GM18909 (cell line): ENCODE results near the gene ZNF442.
A peak's percentile ranks its signal among the peaks of the same experiment; 100 is the strongest.
"Not testable (repeated sequence)": the region's sequence is repeated elsewhere in the genome, so short reads cannot be mapped to it uniquely, and the experiment has no call there.

Source experiments
- ATAC-seq: cut with Tn5 transposase; IDR thresholded peaks from one replicate; pipeline ENCODE4 v1.9.1; 2021; ENCODE audit warnings: mild to moderate bottlenecking; ENCODE audit not compliant: unreplicated experiment, poor library complexity

ZNF442 gene

GRCh38 chr19:12365236-12366162 is at the start of gene ZNF442:
Gene ZNF442, minus strand, starts transcription at chr19:12365683. Its CDS starts 2,052 bp downstream, at chr19:12363631.
- ATAC-seq = peak; percentile 93

DNA sequence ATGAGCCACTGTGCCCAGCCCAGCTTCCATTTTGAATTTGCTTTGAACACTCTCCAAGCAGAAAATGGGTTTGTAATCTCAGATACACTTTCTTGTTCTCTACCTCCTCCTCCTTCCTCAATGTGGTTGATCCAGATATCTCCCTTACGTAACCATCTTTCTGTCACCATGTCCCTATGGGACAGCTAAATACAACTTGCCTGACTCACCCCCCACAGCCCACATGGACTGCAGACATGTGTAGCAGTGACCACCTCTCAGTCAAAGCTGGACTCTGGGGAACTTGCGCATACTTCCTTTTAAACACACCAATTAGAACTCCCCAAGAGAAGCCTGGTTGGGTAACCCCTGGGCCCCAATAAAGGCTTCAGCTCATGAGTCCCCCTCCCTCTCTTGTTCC is 46.4 kb upstream of the ZNF442 start:
- no peak for ATAC-seq

GRCh38 chr19:12400633-12401502 is 35.4 kb upstream of the ZNF442 start, which contains the start of gene ZNF799:
Gene ZNF799, minus strand, starts transcription at chr19:12401271. Its CDS starts 201 bp downstream, at chr19:12401070.
- peak; percentile 85 for ATAC-seq

DNA sequence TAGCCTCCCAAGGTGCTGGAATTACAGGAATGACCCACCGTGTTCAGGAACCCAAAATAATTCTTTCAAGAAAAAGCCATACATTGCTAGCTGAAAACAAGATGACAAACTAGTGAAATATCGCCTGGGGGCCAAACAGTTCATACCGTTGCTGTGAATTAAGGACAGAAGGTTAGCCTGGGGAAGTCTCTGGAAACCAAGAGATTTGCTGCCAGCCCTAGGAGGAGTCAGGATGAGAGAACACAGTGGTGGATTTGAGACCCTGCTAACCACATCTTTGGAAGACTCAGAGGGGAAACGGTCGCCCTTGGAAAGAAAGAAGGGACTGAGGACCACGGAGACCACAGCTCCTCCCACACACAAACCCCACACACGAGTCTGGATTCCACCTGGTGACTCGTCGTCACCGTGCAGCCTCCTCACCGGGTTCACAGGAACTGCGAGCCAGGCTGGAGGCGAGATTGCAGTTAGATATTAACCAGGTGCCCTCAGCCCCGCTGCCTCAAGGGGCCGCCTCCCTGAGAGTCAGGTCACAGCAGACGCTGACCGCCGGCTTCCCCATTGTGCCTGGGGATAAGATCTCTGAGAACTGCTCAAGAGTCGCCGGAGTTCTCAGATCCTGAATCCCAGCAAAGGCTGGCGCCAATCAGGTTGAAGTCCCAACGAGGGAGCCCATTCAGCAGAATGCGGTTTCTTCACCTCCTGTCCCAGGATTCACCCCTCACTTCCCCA is 34.6 kb upstream of the ZNF442 start:
- ATAC-seq = peak; percentile 46

GRCh38 chr19:12391148-12391547 is 25.7 kb upstream of the ZNF442 start:
- not testable (repeated sequence) for ATAC-seq

- ATAC-seq = not testable (repeated sequence)
Observed at GRCh38 chr19:12386365-12386764, 20.9 kb upstream of the ZNF442 start.

DNA sequence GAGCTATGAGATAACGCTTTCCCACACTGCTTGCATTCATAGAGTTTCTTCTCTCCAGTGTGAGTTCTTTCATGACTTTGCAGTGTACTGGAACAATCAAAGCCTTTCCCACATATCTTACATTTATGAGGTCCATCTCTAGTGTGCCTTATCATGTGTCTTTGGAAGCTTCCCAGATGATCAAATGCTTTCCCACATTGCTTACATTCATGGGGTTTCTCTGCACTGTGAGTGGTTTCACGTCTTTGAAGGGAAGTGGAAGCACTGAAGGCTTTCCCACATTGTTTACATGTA is 14.9 kb upstream of the ZNF442 start:
- ATAC-seq = no peak

GRCh38 chr19:12379732-12380443 is 14.4 kb upstream of the ZNF442 start:
- no peak for ATAC-seq

DNA sequence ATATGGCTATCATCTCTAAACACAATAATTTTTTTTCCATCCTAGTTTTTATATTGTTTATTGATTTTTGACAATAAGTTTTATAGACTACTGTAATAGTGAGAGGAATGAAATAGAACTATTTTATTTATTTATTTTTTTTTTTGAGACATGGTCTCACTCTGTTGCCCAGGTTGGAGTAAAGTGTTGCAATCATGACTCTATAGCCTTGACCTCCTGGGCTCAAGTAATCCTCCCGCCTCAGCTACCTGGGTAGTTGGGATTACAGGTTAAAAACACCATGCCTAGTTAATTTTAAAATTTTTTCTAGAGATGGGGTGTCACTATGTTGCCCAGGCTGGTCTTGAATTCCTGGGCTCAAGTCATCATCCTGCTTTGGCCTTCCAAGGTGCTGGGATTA is 8.5 kb upstream of the ZNF442 start:
- no peak for ATAC-seq

DNA sequence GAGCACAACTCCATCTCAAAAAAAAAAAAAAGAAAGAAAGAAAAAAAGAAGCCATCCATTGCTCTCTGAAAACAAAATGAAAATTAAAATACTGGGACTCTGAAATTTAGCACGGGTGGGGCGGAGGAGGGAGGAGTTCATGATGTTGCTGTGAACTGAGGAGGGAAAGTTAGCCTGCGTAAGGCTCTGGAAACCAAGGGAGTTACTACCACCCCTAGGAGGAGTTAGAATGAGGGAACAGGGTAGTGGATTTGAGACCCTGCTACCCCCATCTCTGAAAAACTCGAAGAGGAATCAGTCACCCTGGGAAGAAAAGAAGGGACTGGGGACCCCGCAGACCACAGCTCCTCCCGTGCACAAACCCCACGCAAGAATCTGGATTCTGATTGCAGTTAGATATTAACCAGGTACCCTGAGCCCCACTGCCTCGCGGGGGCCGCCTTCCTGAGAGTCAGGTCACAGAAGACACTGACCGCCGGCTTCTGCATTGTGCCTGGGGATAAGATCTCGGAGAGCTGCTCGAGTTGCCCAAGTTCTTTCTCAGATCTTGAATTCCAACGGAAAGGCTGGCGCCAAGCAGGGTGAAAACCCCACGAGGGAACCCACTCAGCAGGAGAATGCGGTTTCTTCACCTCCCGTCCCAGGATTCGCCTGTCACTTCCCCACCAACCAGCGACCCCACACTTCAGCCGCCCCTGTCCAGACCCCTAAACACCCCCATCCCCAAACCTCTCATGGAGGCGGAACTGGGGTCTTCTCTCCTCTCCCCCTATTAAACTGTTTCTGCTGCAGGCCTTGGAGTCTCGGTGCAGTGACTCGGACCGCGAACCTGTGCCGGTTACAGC is 870 bp downstream of the ZNF442 start:
- no peak for ATAC-seq

DNA sequence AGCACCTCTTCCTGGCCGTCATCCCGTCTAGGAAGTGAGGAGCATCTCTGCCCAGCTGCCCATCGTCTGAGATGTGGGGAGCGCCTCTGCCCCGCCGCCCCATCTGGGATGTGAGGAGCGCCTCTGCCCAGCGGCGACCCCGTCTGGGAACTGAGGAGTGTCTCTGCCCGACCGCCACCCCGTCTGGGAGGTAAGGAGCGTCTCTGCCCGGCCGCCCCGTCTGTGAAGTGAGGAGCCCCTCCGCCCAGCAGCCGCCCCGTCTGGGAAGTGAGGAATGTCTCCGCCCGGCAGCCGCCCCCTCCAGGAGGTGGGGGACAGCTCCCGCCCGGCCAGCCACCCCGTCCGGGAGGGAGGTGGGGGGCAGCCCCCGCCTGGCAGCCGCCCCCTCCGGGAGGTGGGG is 3.2 kb downstream of the ZNF442 start:
- not testable (repeated sequence) for ATAC-seq

GRCh38 chr19:12353375-12353774 is 12.1 kb downstream of the ZNF442 start:
- no peak for ATAC-seq

DNA sequence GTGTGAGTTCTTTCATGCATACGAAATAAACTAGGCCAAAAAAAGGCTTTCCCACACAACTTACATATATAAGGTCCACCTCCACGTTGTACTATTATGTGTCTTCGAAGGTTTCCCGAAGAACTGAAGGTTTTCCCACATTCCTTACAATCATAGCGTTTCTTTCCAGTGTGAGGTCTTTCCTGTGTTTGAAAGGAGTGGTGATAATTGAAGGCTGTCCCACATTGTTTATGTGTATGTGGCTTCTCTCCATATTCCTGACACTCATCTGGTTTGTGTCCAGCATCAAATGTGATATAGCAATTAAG is 14.6 kb downstream of the ZNF442 start:
- no peak for ATAC-seq

DNA sequence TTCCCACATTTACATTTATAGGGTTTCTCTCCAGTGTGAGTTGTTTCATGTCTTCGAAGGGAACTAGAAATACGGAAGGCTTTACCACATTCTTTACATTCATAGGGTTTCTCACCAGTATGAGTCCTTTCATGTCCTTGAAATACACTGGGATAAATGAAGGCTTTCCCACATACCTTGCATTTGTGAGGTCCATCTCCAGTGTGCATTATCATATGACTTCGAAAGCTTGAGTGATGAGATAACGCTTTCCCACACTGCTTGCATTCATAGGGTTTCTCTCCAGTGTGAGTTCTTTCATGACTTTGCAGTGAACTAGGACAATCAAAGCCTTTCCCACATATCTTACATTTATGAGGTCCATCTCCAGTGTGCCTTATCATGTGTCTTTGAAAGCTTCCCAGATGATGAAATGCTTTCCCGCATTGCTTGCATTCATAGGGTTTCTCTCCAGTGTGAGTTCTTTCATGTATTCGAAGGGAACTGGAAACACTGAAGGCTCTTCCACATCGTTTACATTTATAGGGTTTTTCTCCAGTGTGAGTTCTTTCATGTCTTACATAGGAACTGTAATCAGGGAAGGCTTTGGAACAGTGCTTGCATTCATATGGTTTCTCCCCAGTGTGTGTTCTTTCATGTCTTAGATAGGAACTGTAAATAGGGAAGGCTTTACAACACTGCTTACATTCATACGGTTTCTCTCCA is 15.1 kb downstream of the ZNF442 start:
- no peak for ATAC-seq

GRCh38 chr19:12346896-12347295 is 18.6 kb downstream of the ZNF442 start:
- no peak for ATAC-seq

- no peak for ATAC-seq
Observed at GRCh38 chr19:12345197-12345596, 20.3 kb downstream of the ZNF442 start.

DNA sequence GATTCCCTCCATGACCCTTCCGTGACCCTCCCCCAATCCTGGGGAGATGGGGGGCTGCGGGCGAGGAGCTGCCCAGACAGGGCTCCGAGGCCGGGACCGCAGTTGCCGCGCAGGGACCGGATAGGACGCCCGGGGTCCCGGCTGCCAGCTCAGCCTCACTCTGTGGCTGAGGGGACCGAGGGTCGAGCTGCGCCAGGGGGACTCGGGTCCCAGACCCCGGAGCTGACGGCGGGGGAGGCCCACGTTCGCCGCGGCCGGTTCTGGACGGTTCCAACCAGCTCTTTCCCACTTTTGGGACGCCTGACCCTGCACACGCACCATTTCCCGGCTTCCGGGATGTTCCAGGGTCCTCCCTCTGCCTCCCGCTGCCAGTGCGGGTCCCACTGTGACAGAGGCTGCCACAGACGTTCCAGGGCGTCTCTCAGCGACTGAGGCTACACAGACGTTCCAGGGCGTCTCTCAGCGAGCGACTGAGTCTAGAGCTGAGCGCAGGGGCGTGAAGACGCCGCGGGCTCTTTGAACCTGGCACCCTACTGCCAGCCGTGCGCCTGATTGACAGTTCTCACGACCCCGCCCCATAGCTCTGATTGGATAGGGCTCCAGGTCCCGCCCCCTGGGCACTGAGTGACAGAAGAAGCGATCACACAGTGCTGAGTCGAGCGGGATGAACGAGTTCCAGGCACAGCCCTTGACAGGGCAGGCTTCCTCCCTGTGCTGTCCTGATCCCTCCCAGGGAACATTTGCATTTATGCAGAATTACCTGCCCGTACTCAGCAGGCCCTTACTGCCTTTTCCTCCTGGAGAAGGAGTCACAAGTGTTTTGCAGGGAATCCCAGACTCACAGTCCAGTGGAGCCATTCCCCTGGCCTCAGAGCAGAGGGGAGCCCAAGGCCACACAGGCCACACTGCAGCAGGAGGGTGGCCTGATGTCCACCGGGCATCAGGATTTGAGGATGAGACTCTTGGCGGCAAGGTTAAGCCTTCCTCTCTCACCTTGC is 32.0 kb downstream of the ZNF442 start, which contains the start of gene ZNF563:
TSS of gene ZNF563 (minus strand) at position 472 of the 998 bp plus-strand sequence. CDS start at position 321, 151 bp downstream.
- peak; percentile 96 for ATAC-seq
